OCI-LY7 (cell line): ENCODE data around the gene POLR1D. TPM values are rescaled to one million over a fixed set of nuclear protein-coding genes. Genes with fewer than 3 reads are reported as not detected.

Experiments
- BruUV-seq: library from RNA; stranded (reverse); fragments of 400-500 nt; replicated peaks from 2 replicates; lab custom pipeline; 2021; lab: Mats Ljungman, UMichigan
- CTCF ChIA-PET: fragments of 300-600 bp; sonication (Branson Sonifier 250); formaldehyde crosslinking; loops from one replicate; lab custom pipeline; 2022; ENCODE audit warnings: antibody characterized with exemption; ENCODE audit not compliant: unreplicated experiment; lab: Charles Lee
- POLR2A ChIA-PET: fragments of 300-600 bp; sonication (Branson Sonifier 250); formaldehyde crosslinking; loops from one replicate; lab custom pipeline; 2022; ENCODE audit warnings: antibody characterized with exemption; lab: Charles Lee
- DNase-seq: peaks from one replicate; pipeline ENCODE4 v3.0.0-alpha.2; 2015; ENCODE audit warnings: low spot score
- H2AFZ ChIP-seq: fragments of 200-600 bp; sonication (generic), shearing (Covaris generic); 2 replicates; pipeline ENCODE4 v1.6.1; 2014; ENCODE audit warnings: mild to moderate bottlenecking, antibody characterized with exemption, low read length, moderate library complexity
- H3K27ac ChIP-seq: fragments of 200-600 bp; sonication (generic); 2 replicates; pipeline ENCODE4 v1.5.1; 2014; ENCODE audit warnings: mixed run types, low read depth, mild to moderate bottlenecking, moderate library complexity, low read length, inconsistent platforms; ENCODE audit not compliant: poor library complexity, severe bottlenecking
- H3K36me3 ChIP-seq: fragments of 200-600 bp; sonication (generic); 2 replicates; pipeline ENCODE4 v1.6.1; 2014; ENCODE audit warnings: mild to moderate bottlenecking, antibody characterized with exemption, low read length, moderate library complexity, mixed read lengths; ENCODE audit not compliant: insufficient read depth
- H3K4me1 ChIP-seq: fragments of 200-600 bp; sonication (generic); 2 replicates; pipeline ENCODE4 v1.5.1; 2014; ENCODE audit warnings: mild to moderate bottlenecking, low read length; ENCODE audit not compliant: insufficient read depth, poor library complexity, severe bottlenecking
- H3K4me2 ChIP-seq: fragments of 200-600 bp; sonication (generic); 2 replicates; pipeline ENCODE4 v1.6.1; 2014; ENCODE audit warnings: mild to moderate bottlenecking, low read length
- H3K4me3 ChIP-seq: fragments of 200-600 bp; sonication (generic); 2 replicates; pipeline ENCODE4 v1.5.1; 2014; ENCODE audit warnings: mild to moderate bottlenecking, low read depth, low read length; ENCODE audit not compliant: poor library complexity, severe bottlenecking
- H3K79me2 ChIP-seq: fragments of 200-600 bp; sonication (generic); 2 replicates; pipeline ENCODE4 v1.6.1; 2016; ENCODE audit warnings: low read depth, mild to moderate bottlenecking, low read length, moderate library complexity, mixed read lengths; ENCODE audit not compliant: insufficient read depth
- H3K9me2 ChIP-seq: fragments of 200-600 bp; sonication (generic); 2 replicates; pipeline ENCODE4 v1.6.1; 2016; ENCODE audit warnings: mild to moderate bottlenecking, low read length, mixed read lengths; ENCODE audit not compliant: insufficient read depth
- H3K9me3 ChIP-seq: fragments of 200-600 bp; sonication (generic); 2 replicates; pipeline ENCODE4 v1.6.1; 2014; ENCODE audit warnings: mild to moderate bottlenecking, mixed run types, low read length, mixed read lengths
- H4K20me1 ChIP-seq: fragments of 200-600 bp; sonication (generic); 2 replicates; pipeline ENCODE4 v1.6.1; 2014; ENCODE audit warnings: mild to moderate bottlenecking, antibody characterized with exemption, low read length, moderate library complexity, mixed read lengths; ENCODE audit not compliant: insufficient read depth
- EZH2phosphoT487 ChIP-seq: fragments of 200-600 bp; sonication (generic); IDR thresholded peaks from 2 replicates; pipeline ENCODE4 v1.6.1; 2018; ENCODE audit warnings: low read depth, borderline replicate concordance, mild to moderate bottlenecking, mixed run types, antibody characterized with exemption, low read length, moderate library complexity, mixed read lengths
- intact Hi-C: fragments of 100-400 bp; cut with micrococcal nuclease; formaldehyde crosslinking; loops from one replicate; pipeline ENCODE4 v1.10.0; 2022; ENCODE audit not compliant: unreplicated experiment
- total RNA-seq, 2 experiments: library from RNA; depleted of rRNA in 1 of 2; stranded (reverse); fragments of >200 nt in 1 of 2; shearing (Covaris generic) in 1 of 2; gene quantifications; 2 replicates each; pipeline ENCODE4 v1.2.3, GENCODE V29; 2014 to 2022
- TF ChIP-seq, protein P1 (sequence below): fragments of 200-600 bp; sonication (generic); conservative IDR thresholded peaks from 2 replicates; pipeline ENCODE4 v1.5.1; 2014; ENCODE audit warnings: mild to moderate bottlenecking, antibody characterized with exemption, low read length, moderate library complexity, mixed read lengths

The POLR1D gene
- total RNA-seq, 2 experiments from 2014 or later: 115 to 174 TPM

DNA sequence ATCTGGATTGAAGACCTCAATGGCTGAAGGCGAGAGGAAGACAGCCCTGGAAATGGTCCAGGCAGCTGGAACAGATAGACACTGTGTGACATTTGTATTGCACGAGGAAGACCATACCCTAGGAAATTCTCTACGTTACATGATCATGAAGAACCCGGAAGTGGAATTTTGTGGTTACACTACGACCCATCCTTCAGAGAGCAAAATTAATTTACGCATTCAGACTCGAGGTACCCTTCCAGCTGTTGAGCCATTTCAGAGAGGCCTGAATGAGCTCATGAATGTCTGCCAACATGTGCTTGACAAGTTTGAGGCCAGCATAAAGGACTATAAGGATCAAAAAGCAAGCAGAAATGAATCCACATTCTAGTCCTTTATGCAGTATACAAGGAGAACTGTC, 1.2 kb downstream of the POLR1D start:
- intact Hi-C loops: loop anchor here (5.0 kb wide), 1 partner anchor 196 kb away; no protein-coding TSS in a partner anchor
- Histone ChIP-seq H3K4me1 (peaks cover 36% of the 10 kb centered on the region), H3K4me3 (peak overlapping the region; percentile 88), H4K20me1 (peaks cover 47% of the 10 kb centered on the region), H3K36me3 (peaks cover 54% of the 10 kb centered on the region), H3K79me2 (peaks cover 80% of the 10 kb centered on the region), H2AFZ (no peak overlapping the region), H3K9me3 (no peaks in the 10 kb centered on the region), H3K4me2 (peak overlapping the region; percentile 92), H3K27ac (no peak overlapping the region), H3K9me2 (no peaks in the 10 kb centered on the region)
- DNase-seq: peak; percentile 12
- CTCF ChIA-PET: interaction anchor here (0.6 kb wide), 1 partner anchor 182 kb away, joined by 3 read pairs; no protein-coding TSS in a partner anchor
- POLR2A ChIA-PET: interaction anchor here (0.7 to 2.7 kb wide), 4 partner anchors 16 to 142 kb away, joined by 3 to 8 read pairs (median 5); no protein-coding TSS in a partner anchor
- TSS peak; percentile 77 for BruUV-seq
- TF ChIP-seq, protein P1, sequence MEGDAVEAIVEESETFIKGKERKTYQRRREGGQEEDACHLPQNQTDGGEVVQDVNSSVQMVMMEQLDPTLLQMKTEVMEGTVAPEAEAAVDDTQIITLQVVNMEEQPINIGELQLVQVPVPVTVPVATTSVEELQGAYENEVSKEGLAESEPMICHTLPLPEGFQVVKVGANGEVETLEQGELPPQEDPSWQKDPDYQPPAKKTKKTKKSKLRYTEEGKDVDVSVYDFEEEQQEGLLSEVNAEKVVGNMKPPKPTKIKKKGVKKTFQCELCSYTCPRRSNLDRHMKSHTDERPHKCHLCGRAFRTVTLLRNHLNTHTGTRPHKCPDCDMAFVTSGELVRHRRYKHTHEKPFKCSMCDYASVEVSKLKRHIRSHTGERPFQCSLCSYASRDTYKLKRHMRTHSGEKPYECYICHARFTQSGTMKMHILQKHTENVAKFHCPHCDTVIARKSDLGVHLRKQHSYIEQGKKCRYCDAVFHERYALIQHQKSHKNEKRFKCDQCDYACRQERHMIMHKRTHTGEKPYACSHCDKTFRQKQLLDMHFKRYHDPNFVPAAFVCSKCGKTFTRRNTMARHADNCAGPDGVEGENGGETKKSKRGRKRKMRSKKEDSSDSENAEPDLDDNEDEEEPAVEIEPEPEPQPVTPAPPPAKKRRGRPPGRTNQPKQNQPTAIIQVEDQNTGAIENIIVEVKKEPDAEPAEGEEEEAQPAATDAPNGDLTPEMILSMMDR: no peak
- TF ChIP-seq EZH2phosphoT487: no peak

DNA sequence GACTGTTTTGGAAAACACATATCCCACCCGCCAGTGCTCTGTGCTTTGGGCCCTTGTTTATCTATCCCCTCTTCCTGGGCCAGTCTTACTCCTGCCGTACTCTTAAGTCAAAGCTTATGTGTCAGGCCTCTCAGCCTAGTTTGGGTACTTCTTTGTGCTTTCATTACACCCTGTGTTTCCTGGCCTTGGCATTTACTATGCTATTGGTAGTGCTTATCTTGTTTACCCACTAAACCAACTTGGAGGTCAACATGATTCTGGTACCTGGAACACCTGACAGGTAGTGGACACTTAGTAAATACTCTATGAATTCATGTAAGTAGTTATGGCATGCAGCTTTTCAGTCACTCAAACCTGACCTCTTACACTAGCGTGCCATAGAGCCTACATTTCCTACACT, 2.4 kb downstream of the POLR1D start:
- POLR2A ChIA-PET: interaction anchor here (1.6 kb wide), 1 partner anchor 14 kb away, joined by 5 read pairs; no protein-coding TSS in a partner anchor
- H3K4me2 ChIP-seq: peak overlapping the region; percentile 92

More for the DNA sequence above, 2.4 kb downstream of the POLR1D start:
- Histone ChIP-seq H3K4me3 (peak overlapping the region; percentile 88), H4K20me1 (peaks cover 47% of the 10 kb centered on the region), H3K36me3 (peaks cover 66% of the 10 kb centered on the region), H3K4me1 (peaks cover 25% of the 10 kb centered on the region), H3K9me3 (no peaks in the 10 kb centered on the region), H3K27ac (no peak overlapping the region), H2AFZ (no peak overlapping the region), H3K79me2 (peaks cover 82% of the 10 kb centered on the region), H3K9me2 (no peaks in the 10 kb centered on the region)
- no peak for TF ChIP-seq EZH2phosphoT487
- TF ChIP-seq, protein P1: no peak
- DNase-seq: no peak
- intact Hi-C loops: loop anchor here (5.0 kb wide), 1 partner anchor 197 kb away; no protein-coding TSS in a partner anchor
- CTCF ChIA-PET: no interaction called here
- no TSS peak for BruUV-seq
